ENCODE results near the gene MATN1. TPM values are rescaled to one million over a fixed set of nuclear protein-coding genes. Genes with fewer than 3 reads are reported as not detected.

The MATN1 gene
- polyA plus RNA-seq, 1 donor (not counting 4 experiments of a cell fraction or from before 2014, with no cell fraction given), result 0.05 TPM

GRCh38 chr1:30758121-30758688, 34.8 kb upstream of the MATN1 start:
- Histone ChIP-seq H3K79me2 (ENCODE audit: control insufficient read depth, insufficient read depth, low read length) (no peaks in the 10 kb centered on the region), H3K9ac (ENCODE audit: control insufficient read depth, extremely low read depth, insufficient read depth, low read length) (no peak overlapping the region), H3K36me3 (ENCODE audit: control insufficient read depth in 2 of 2, extremely low read depth in 1 of 2, insufficient read depth in 2 of 2, low read length in 2 of 2) (no peaks in the 10 kb centered on the region), H3K9me3 (ENCODE audit: control insufficient read depth, low read depth, low read length) (no peaks in the 10 kb centered on the region), H3K4me1 (ENCODE audit: control insufficient read depth, extremely low read depth, insufficient read depth, low read length) (peaks cover 18% of the 10 kb centered on the region), H3K4me2 (ENCODE audit: control insufficient read depth, extremely low read depth, insufficient read depth, low read depth, low read length) (no peak overlapping the region), H3K27ac (ENCODE audit: control insufficient read depth, insufficient read depth, low read length) (no peak overlapping the region), H3K4me3 (ENCODE audit: control insufficient read depth in 2 of 3, extremely low read depth in 1 of 3, insufficient read depth in 2 of 3, low read depth in 1 of 3, low read length in 3 of 3) (no peak overlapping the region), H3K27me3 (ENCODE audit: control insufficient read depth, extremely low read depth, insufficient read depth, low read length) (peaks cover 12% of the 10 kb centered on the region), H4K20me1 (ENCODE audit: control insufficient read depth, extremely low read depth, insufficient read depth, low read length) (no peaks in the 10 kb centered on the region), H2AFZ (ENCODE audit: control insufficient read depth, low read length) (no peak overlapping the region), H3K9me1 (ENCODE audit: control insufficient read depth, extremely low read depth, insufficient read depth, low read length) (no peaks in the 10 kb centered on the region)
- TF ChIP-seq CTCF (optimal IDR thresholded peaks at IDR 0.05 in 1 of 3, IDR thresholded peaks at IDR 0.05 in 1 of 3, conservative IDR thresholded peaks at IDR 0.05 in 1 of 3; ENCODE audit: extremely low read depth in 1 of 3, insufficient read depth in 2 of 3, low read length in 3 of 3) (no peak), EZH2 (IDR thresholded peaks at IDR 0.05; ENCODE audit: low read length) (no peak)
- DNase-seq (ENCODE audit: low read depth, low spot score), result no peak
- FAIRE-seq, result peak; percentile 43
- dilution Hi-C loops (cut with MboI; ENCODE audit: extremely low pct_ligation_motif_present, low sequenced_read_pairs), result no loop called here

- dilution Hi-C loops (cut with MboI; ENCODE audit: extremely low pct_ligation_motif_present, low sequenced_read_pairs), result no loop called here
- Histone ChIP-seq H3K4me3 (ENCODE audit: control insufficient read depth in 2 of 3, extremely low read depth in 1 of 3, insufficient read depth in 2 of 3, low read depth in 1 of 3, low read length in 3 of 3) (no peak within 1 kb of the TSS), H3K27ac (ENCODE audit: control insufficient read depth, insufficient read depth, low read length) (no peak within 1 kb of the TSS), H3K4me2 (ENCODE audit: control insufficient read depth, extremely low read depth, insufficient read depth, low read depth, low read length) (peak within 1 kb of the TSS; percentile 24), H3K79me2 (ENCODE audit: control insufficient read depth, insufficient read depth, low read length) (no peaks in the 10 kb centered on the region), H4K20me1 (ENCODE audit: control insufficient read depth, extremely low read depth, insufficient read depth, low read length) (no peaks in the 10 kb centered on the region), H3K9me1 (ENCODE audit: control insufficient read depth, extremely low read depth, insufficient read depth, low read length) (no peaks in the 10 kb centered on the region), H3K9ac (ENCODE audit: control insufficient read depth, extremely low read depth, insufficient read depth, low read length) (no peak within 1 kb of the TSS), H3K36me3 (ENCODE audit: control insufficient read depth in 2 of 2, extremely low read depth in 1 of 2, insufficient read depth in 2 of 2, low read length in 2 of 2) (no peaks in the 10 kb centered on the region), H3K9me3 (ENCODE audit: control insufficient read depth, low read depth, low read length) (no peaks in the 10 kb centered on the region), H3K4me1 (ENCODE audit: control insufficient read depth, extremely low read depth, insufficient read depth, low read length) (peaks cover 18% of the 10 kb centered on the region), H2AFZ (ENCODE audit: control insufficient read depth, low read length) (no peak within 1 kb of the TSS), H3K27me3 (ENCODE audit: control insufficient read depth, extremely low read depth, insufficient read depth, low read length) (peaks cover 12% of the 10 kb centered on the region)
- no peak for TF ChIP-seq EZH2 (IDR thresholded peaks at IDR 0.05; ENCODE audit: low read length)
- TF ChIP-seq CTCF (optimal IDR thresholded peaks at IDR 0.05 in 1 of 3, IDR thresholded peaks at IDR 0.05 in 1 of 3, conservative IDR thresholded peaks at IDR 0.05 in 1 of 3; ENCODE audit: extremely low read depth in 1 of 3, insufficient read depth in 2 of 3, low read length in 3 of 3), result no peak
- FAIRE-seq (no peak), DNase-seq (ENCODE audit: low read depth, low spot score) (no peak)
Observed at GRCh38 chr1:30757352-30758120, 34.2 kb upstream of the MATN1 start, which contains the start of gene LAPTM5. Gene LAPTM5, minus strand, starts transcription at chr1:30757774. Its CDS starts 29 bp downstream, at chr1:30757745.

Measured in keratinocyte (primary cell).